Measurements from ENCODE around the gene MRM2.
A peak's percentile ranks its signal among the peaks of the same experiment; 100 is the strongest.

Gene MRM2

DNA sequence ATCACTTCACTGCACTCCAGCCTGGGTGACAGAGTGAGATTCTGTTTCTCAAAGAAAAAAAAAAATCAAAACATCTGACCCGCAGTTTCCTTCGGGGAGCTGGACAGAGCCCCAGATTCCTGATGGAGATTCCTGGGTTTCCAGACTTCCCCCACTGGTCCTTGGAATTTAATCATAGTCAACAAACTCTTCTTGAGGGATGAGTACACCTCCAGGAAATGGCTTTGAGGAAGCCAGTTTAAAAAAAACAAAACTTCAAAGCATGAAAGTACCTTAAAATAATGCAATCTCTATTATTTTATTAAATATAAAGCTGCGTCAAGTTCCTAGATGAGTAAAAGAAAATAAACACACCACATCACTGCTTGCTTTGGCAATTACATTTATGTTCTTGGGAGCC lies 8.1 kb downstream of the MRM2 start:
- DNase-seq (ENCODE audit: low spot score) = no peak
- TF ChIP-seq, protein P1, sequence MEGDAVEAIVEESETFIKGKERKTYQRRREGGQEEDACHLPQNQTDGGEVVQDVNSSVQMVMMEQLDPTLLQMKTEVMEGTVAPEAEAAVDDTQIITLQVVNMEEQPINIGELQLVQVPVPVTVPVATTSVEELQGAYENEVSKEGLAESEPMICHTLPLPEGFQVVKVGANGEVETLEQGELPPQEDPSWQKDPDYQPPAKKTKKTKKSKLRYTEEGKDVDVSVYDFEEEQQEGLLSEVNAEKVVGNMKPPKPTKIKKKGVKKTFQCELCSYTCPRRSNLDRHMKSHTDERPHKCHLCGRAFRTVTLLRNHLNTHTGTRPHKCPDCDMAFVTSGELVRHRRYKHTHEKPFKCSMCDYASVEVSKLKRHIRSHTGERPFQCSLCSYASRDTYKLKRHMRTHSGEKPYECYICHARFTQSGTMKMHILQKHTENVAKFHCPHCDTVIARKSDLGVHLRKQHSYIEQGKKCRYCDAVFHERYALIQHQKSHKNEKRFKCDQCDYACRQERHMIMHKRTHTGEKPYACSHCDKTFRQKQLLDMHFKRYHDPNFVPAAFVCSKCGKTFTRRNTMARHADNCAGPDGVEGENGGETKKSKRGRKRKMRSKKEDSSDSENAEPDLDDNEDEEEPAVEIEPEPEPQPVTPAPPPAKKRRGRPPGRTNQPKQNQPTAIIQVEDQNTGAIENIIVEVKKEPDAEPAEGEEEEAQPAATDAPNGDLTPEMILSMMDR (IDR thresholded peaks at IDR 0.05; ENCODE audit: extremely low read depth, missing control alignments) = no peak

DNA sequence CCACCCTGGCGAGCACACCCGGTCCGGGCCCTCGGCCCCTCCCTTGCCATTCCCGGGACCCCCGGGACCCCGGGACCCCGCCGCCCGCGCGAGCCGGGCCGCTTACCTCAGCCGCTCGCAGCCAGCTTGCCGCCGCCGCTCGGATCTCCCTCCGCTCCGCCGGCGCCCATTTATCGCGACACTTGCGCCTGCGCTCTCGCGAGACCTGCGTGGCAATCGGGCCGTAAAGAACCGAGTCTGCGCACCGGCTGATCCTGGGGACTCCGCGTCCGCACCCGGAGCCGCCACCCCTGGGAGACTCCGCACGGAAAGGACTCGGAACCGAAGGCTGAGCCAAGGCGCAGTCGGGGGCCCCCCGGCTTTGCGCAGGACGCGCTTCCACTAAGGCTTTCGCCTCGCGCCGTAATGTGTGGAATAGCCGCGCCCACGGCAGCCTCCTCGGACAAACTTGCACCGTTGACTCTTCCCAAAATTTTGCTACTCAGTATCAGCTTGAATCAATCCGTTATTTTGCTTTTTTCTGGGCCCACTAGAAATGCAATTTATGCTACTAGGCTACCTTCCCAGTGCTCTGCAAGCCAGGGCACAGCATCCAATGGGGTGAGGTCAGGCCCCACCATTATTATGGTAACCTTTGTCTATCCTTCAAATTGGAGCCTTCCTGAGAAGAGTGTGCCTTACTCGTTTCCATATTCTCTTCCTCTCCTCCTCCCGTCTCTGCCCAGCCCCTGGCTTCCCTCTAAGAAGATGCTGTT lies 9.1 kb downstream of the MRM2 start, which contains the start of gene MAD1L1:
Gene MAD1L1, minus strand, starts transcription at position 180 of the 755 bp plus-strand sequence. CDS start 2,812 bp downstream, outside the sequence.
- DNase-seq (ENCODE audit: low spot score) = peak; percentile 95
- TF ChIP-seq, protein P1 (IDR thresholded peaks at IDR 0.05; ENCODE audit: extremely low read depth, missing control alignments) = no peak

DNA sequence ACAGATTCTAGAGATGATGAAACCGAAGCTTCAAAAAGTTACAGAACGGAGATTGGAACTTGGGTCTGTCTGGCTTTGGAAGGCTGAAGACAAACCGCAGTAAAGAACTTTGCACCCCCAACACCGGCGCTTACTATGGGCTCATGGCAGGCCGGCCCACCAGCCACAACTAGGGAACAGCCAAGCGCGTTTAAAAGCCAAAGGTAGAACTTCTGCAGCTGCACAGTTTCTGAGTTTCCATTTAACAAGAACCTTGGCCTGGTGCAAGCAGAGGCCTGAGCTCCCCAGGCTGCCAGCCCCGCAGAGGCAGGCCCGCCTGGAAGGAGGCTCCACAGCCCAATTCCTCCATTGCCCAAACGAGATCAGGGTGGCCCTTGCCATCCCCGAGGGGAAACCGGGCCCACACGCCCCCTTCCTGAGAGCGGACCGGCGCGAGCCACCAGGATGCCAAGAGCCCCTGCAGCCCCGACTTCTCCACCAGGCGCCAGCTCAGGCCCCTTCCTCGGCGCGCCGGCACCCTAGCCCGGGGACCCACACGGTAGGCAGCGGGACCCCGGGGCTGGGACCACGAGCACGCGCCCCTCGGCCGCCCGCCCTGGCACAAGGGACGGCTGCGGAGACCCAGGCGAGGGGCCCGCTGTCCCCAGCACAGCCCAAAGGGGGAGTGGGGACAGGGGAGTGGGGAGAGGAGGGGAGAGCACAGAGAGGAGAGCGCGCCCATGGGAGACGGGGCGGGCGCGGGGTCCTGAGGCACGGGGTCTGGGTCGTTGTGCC lies 9.8 kb downstream of the MRM2 start:
- TF ChIP-seq, protein P1 (IDR thresholded peaks at IDR 0.05; ENCODE audit: extremely low read depth, missing control alignments) = no peak
- peak; percentile 52 for DNase-seq (ENCODE audit: low spot score)

DNA sequence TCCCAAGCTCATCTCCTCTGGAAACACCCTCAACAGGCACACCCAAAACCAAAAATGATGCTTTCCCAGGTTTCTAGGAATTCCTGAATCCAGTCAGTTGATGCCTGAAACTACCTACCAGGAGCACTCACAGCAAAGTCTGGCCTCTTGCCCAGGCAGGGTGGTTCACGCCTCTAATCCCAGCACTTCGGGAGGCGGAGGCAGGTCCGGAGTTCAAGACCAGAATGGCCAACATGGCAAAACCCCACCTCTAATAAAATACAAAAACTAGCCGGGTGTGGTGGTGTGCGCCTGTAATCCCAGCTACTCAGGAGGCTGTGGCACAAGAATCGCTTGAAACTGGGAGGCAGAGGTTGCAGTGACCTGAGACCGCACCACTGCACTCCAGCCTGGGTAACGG lies 11.1 kb downstream of the MRM2 start:
- TF ChIP-seq, protein P1 (IDR thresholded peaks at IDR 0.05; ENCODE audit: extremely low read depth, missing control alignments) = no peak
- DNase-seq (ENCODE audit: low spot score) = no peak

DNA sequence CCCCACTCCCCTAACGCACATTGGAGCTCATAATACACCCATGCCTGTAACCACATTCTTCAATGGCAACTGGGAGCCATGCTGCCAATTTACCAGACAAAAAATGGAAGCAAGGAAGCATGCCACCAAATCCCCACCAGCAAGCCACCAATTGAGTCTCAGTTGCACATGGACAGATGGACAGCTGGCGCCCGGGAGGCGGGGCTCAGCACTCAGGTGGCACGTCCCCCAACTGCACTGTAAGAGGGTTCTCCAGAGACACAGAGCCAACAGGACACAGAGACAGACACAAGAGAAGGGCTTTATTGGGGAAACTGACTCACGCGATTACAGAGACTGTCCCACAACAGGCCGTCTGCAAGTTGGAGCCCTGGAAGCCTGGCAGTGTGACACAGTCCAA lies 11.8 kb downstream of the MRM2 start:
- TF ChIP-seq, protein P1 (IDR thresholded peaks at IDR 0.05; ENCODE audit: extremely low read depth, missing control alignments) = no peak
- no peak for DNase-seq (ENCODE audit: low spot score)

DNA sequence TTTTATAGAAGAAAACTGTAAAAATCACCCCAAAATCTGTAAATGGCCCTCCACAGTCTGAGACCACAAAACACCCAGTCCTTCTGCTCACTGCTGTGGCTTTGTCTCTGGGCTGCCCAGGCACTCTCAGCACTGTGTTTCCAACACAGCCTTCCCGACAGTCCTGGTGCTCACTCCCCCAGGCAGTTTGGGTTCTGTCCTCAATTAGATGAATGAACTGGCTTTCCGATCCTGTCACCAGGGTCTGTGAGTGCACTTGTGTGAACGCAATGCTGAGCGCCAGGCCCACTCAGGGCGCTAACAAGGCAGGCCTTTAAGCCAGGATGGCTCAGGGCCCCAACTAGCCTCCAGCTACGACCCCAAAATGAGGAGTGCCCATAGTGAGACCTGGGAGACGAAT lies 12.5 kb downstream of the MRM2 start:
- TF ChIP-seq, protein P1 (IDR thresholded peaks at IDR 0.05; ENCODE audit: extremely low read depth, missing control alignments) = no peak
- no peak for DNase-seq (ENCODE audit: low spot score)

DNA sequence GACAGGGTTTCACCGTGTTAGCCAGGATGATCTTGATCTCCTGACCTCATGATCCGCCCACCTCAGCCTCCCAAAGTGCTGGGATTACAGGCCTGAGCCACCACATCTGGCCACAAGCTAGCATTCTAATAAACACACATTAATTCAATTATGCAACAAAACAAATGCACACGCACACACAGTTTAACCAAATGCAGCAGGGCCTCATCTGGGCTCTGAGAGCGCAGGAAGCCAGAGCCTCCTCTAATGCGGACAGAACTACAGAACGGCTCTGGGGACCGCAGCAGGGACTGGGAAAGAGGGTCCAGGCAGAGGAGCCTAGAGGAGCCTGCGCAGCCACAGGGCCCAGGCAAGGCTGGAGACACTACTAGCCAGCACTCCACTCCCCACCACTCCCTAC lies 13.1 kb downstream of the MRM2 start:
- TF ChIP-seq, protein P1 (IDR thresholded peaks at IDR 0.05; ENCODE audit: extremely low read depth, missing control alignments) = no peak
- DNase-seq (ENCODE audit: low spot score) = no peak

All from GM20000 (cell line).